Activated CD8-positive, alpha-beta memory T cell treated with anti-CD3 and anti-CD28 coated beads, Interleukin-2, amount 10 ng/mL, durations not matched to agents 7 days and 5 days (primary cell): ENCODE data around the gene TP53TG5. TPM values are rescaled to one million over a fixed set of nuclear protein-coding genes. Genes with fewer than 3 reads are reported as not detected.

Experiments used
- ATAC-seq: fragments of 150-1000 bp; cut with Tn5 transposase; one replicate; pipeline ENCODE4 v1.10.0; 2021; ENCODE audit warnings: moderate library complexity
- CTCF ChIA-PET: fragments of 350-600 bp; sonication (Branson Sonifier 250); formaldehyde crosslinking; loops from one replicate; lab custom pipeline; 2021; ENCODE audit warnings: antibody characterized with exemption; lab: Charles Lee
- DNase-seq: peaks from one replicate; pipeline ENCODE4 v3.0.0-alpha.2; 2020
- H3K27ac Mint-ChIP-seq: one replicate; pipeline ENCODE4 v1.8.0; 2021; ENCODE audit warnings: mild to moderate bottlenecking, mixed read lengths
- H3K27me3 Mint-ChIP-seq: one replicate; pipeline ENCODE4 v1.8.0; 2021; ENCODE audit warnings: mixed read lengths
- H3K36me3 Mint-ChIP-seq: one replicate; pipeline ENCODE4 v1.8.0; 2021; ENCODE audit warnings: mild to moderate bottlenecking, mixed read lengths
- H3K4me1 Mint-ChIP-seq: one replicate; pipeline ENCODE4 v1.8.0; 2021; ENCODE audit warnings: mixed read lengths
- H3K4me3 Mint-ChIP-seq: one replicate; pipeline ENCODE4 v1.8.0; 2021; ENCODE audit warnings: mild to moderate bottlenecking, moderate library complexity, mixed read lengths
- H3K9me3 Mint-ChIP-seq: one replicate; pipeline ENCODE4 v1.8.0; 2022; ENCODE audit warnings: low read depth, mixed read lengths
- total RNA-seq, 2 experiments: library from RNA; stranded (reverse); gene quantifications; one replicate each; pipeline ENCODE4 v1.2.3, GENCODE V29; 2021

TP53TG5 gene
- total RNA-seq, result under 1 TPM in 1 of 2 experiments, not detected in 1; 0.15 TPM

GRCh38 chr20:45378191-45378590, at the start of gene TP53TG5:
Gene TP53TG5, minus strand, starts transcription at chr20:45378325. Its CDS starts 89 bp downstream, at chr20:45378236.
- ATAC-seq (no peak), DNase-seq (no peak)
- CTCF ChIA-PET, result interaction anchor here (0.8 to 3.3 kb wide), 3 partner anchors 59 to 72 kb away, joined by 3 to 13 read pairs (median 4); no protein-coding TSS in a partner anchor
- Mint-ChIP-seq H3K4me1 (peaks cover 14% of the 10 kb centered on the region), H3K4me3 (no peak within 1 kb of the TSS), H3K27me3 (no peaks in the 10 kb centered on the region), H3K36me3 (no peaks in the 10 kb centered on the region), H3K27ac (no peak within 1 kb of the TSS), H3K9me3 (no peaks in the 10 kb centered on the region)

- ATAC-seq, result no peak
These were observed 49.4 kb upstream of the TP53TG5 start for GRCh38 chr20:45427236-45428149.

GRCh38 chr20:45426320-45427016, 48.3 kb upstream of the TP53TG5 start:
- no peak for DNase-seq
- Mint-ChIP-seq H3K4me3 (no peak overlapping the region), H3K27me3 (no peaks in the 10 kb centered on the region), H3K4me1 (peaks cover 2% of the 10 kb centered on the region), H3K36me3 (peaks cover 18% of the 10 kb centered on the region), H3K9me3 (no peaks in the 10 kb centered on the region), H3K27ac (no peak overlapping the region)
- CTCF ChIA-PET, result interaction anchor here (2.5 kb wide), 1 partner anchor 11 kb away, joined by 15 read pairs; no protein-coding TSS in a partner anchor
- no peak for ATAC-seq

More at GRCh38 chr20:45427236-45428149, 49.4 kb upstream of the TP53TG5 start:
- no peak for DNase-seq
- CTCF ChIA-PET, result interaction anchor here (2.5 to 14.2 kb wide), 2 partner anchors 10 to 59 kb away, joined by 15 to 478 read pairs; partner anchors contain the start of gene SYS1
- Mint-ChIP-seq H3K9me3 (no peaks in the 10 kb centered on the region), H3K4me1 (peaks cover 13% of the 10 kb centered on the region), H3K4me3 (no peak overlapping the region), H3K27me3 (no peaks in the 10 kb centered on the region), H3K36me3 (peaks cover 20% of the 10 kb centered on the region), H3K27ac (peak overlapping the region; percentile 19)

GRCh38 chr20:45425561-45425960, 47.4 kb upstream of the TP53TG5 start:
- Mint-ChIP-seq H3K4me1 (no peaks in the 10 kb centered on the region), H3K9me3 (no peaks in the 10 kb centered on the region), H3K4me3 (no peak overlapping the region), H3K36me3 (peaks cover 19% of the 10 kb centered on the region), H3K27ac (no peak overlapping the region), H3K27me3 (no peaks in the 10 kb centered on the region)
- ATAC-seq, result no peak
- CTCF ChIA-PET, result no interaction called here
- DNase-seq, result no peak

- CTCF ChIA-PET, result no interaction called here
- Mint-ChIP-seq H3K4me3 (no peak overlapping the region), H3K36me3 (peaks cover 24% of the 10 kb centered on the region), H3K27me3 (no peaks in the 10 kb centered on the region), H3K4me1 (peaks cover 9% of the 10 kb centered on the region), H3K9me3 (no peaks in the 10 kb centered on the region), H3K27ac (no peak overlapping the region)
- DNase-seq, result no peak
- ATAC-seq, result no peak
These were observed 45.6 kb upstream of the TP53TG5 start for GRCh38 chr20:45423700-45424099.

- peaks cover 24% of the 10 kb centered on the region for H3K36me3 Mint-ChIP-seq
- H3K4me3 Mint-ChIP-seq, result no peak overlapping the region
- CTCF ChIA-PET, result interaction anchor here (0.9 to 2.8 kb wide), 5 partner anchors 11 to 102 kb away, joined by 3 to 14 read pairs (median 6); no protein-coding TSS in a partner anchor
- no peaks in the 10 kb centered on the region for H3K27me3 Mint-ChIP-seq
- no peak for DNase-seq
- peaks cover 37% of the 10 kb centered on the region for H3K4me1 Mint-ChIP-seq
- ATAC-seq, result no peak
- no peak overlapping the region for H3K27ac Mint-ChIP-seq
- no peaks in the 10 kb centered on the region for H3K9me3 Mint-ChIP-seq
These were observed 42.0 kb upstream of the TP53TG5 start for GRCh38 chr20:45420125-45420524.

- H3K27me3 Mint-ChIP-seq, result no peaks in the 10 kb centered on the region
- no peak overlapping the region for H3K4me3 Mint-ChIP-seq
- no peaks in the 10 kb centered on the region for H3K9me3 Mint-ChIP-seq
- H3K27ac Mint-ChIP-seq, result peak overlapping the region; percentile 48
- DNase-seq (peak; percentile 51), ATAC-seq (peak; percentile 9)
- peaks cover 23% of the 10 kb centered on the region for H3K36me3 Mint-ChIP-seq
- H3K4me1 Mint-ChIP-seq, result peaks cover 42% of the 10 kb centered on the region
- CTCF ChIA-PET, result interaction anchor here (0.7 to 4.0 kb wide), 6 partner anchors 12 to 57 kb away, joined by 3 to 26 read pairs (median 8); partner anchors contain the start of gene SYS1
These were observed 41.3 kb upstream of the TP53TG5 start for GRCh38 chr20:45419188-45420091.

- no peaks in the 10 kb centered on the region for H3K9me3 Mint-ChIP-seq
- peaks cover 49% of the 10 kb centered on the region for H3K4me1 Mint-ChIP-seq
- CTCF ChIA-PET, result interaction anchor here (1.0 to 4.0 kb wide), 5 partner anchors 14 to 98 kb away, joined by 3 to 50 read pairs (median 14); partner anchors contain the start of gene SYS1
- ATAC-seq (no peak), DNase-seq (peak; percentile 56)
- H3K4me3 Mint-ChIP-seq, result peak overlapping the region; percentile 91
- peaks cover 15% of the 10 kb centered on the region for H3K36me3 Mint-ChIP-seq
- H3K27ac Mint-ChIP-seq, result peak overlapping the region; percentile 92
- no peaks in the 10 kb centered on the region for H3K27me3 Mint-ChIP-seq
These were observed 38.8 kb upstream of the TP53TG5 start for GRCh38 chr20:45416917-45417316.

- H3K4me1 Mint-ChIP-seq, result peaks cover 49% of the 10 kb centered on the region
- peaks cover 12% of the 10 kb centered on the region for H3K36me3 Mint-ChIP-seq
- no peaks in the 10 kb centered on the region for H3K27me3 Mint-ChIP-seq
- DNase-seq (peak; percentile 93), ATAC-seq (peak; percentile 94)
- CTCF ChIA-PET, result interaction anchor here (0.9 to 4.0 kb wide), 9 partner anchors 13 to 122 kb away, joined by 3 to 50 read pairs (median 4); partner anchors contain the start of gene SYS1
- H3K27ac Mint-ChIP-seq, result peak within 1 kb of the TSS; percentile 92
- H3K4me3 Mint-ChIP-seq, result peak within 1 kb of the TSS; percentile 91
- no peaks in the 10 kb centered on the region for H3K9me3 Mint-ChIP-seq
These were observed 37.9 kb upstream of the TP53TG5 start, which contains the start of gene PIGT for GRCh38 chr20:45415822-45416637. Gene PIGT, plus strand, starts transcription at chr20:45416141. Its CDS starts 16 bp downstream, at chr20:45416157.

GRCh38 chr20:45413479-45413878, 35.4 kb upstream of the TP53TG5 start:
- Mint-ChIP-seq H3K27ac (no peak overlapping the region), H3K27me3 (no peaks in the 10 kb centered on the region), H3K4me3 (no peak overlapping the region), H3K36me3 (peaks cover 5% of the 10 kb centered on the region), H3K9me3 (no peaks in the 10 kb centered on the region), H3K4me1 (peaks cover 39% of the 10 kb centered on the region)
- no peak for DNase-seq
- no peak for ATAC-seq
- CTCF ChIA-PET, result interaction anchor here (1.0 to 1.9 kb wide), 4 partner anchors 23 to 102 kb away, joined by 3 to 11 read pairs (median 6); no protein-coding TSS in a partner anchor

- H3K4me1 Mint-ChIP-seq, result peaks cover 30% of the 10 kb centered on the region
- no peaks in the 10 kb centered on the region for H3K9me3 Mint-ChIP-seq
- H3K36me3 Mint-ChIP-seq, result peaks cover 2% of the 10 kb centered on the region
- H3K27ac Mint-ChIP-seq, result no peak overlapping the region
- ATAC-seq (no peak), DNase-seq (no peak)
- CTCF ChIA-PET, result interaction anchor here (1.0 to 1.9 kb wide), 5 partner anchors 24 to 101 kb away, joined by 3 to 11 read pairs (median 4); partner anchors contain the start of gene SYS1
- no peaks in the 10 kb centered on the region for H3K27me3 Mint-ChIP-seq
- no peak overlapping the region for H3K4me3 Mint-ChIP-seq
These were observed 34.5 kb upstream of the TP53TG5 start for GRCh38 chr20:45412653-45413052.
